ENCODE measurements around the gene COMMD10.
"Not testable (repeated sequence)": the region's sequence is repeated elsewhere in the genome, so short reads cannot be mapped to it uniquely, and the experiment has no call there.

The COMMD10 gene

DNA sequence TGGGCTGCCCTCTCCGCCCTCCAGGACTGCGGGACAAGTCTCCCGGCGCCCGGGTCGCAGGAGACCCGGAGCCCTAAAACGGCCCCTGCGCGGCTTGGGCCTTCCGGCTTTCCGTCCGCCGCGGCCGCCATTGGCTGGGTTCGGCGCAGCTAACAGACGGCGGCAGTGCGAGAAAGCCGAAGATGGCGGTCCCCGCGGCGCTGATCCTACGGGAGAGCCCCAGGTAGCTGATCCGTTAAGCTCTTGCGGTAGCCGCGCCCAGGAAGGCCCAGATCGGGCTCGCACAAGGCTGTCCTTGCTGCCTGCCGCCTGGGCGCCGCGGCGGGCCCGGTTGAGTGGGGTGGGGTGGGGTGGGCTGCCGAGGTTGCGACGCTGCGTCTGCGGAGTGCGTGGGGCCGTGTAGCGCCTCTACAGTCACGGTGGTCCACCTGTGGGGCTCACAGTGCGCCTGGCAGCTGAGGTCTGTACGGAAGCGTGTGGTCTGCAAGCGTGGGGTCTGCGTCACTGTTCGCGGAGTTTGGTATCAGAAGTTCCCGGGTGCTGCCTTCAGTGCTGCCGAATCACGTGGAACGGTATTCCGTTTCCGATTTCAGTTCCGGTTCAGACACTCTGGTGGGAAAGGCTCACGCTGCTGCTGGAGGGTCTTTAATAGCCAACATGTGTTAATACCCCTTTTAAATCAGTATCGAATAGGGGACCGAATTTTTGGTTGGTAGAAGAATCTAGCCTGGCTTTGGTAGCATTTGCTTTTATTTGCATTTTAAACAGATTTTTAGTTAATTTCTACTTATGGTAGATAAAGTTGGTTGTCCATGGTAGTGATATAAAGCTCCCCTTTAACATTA lies at the start of gene COMMD10:
COMMD10 (plus strand) TSS at position 155 of the 845 bp plus-strand sequence.
- peak; percentile 90 for DNase-seq (ENCODE audit: low spot score)

DNA sequence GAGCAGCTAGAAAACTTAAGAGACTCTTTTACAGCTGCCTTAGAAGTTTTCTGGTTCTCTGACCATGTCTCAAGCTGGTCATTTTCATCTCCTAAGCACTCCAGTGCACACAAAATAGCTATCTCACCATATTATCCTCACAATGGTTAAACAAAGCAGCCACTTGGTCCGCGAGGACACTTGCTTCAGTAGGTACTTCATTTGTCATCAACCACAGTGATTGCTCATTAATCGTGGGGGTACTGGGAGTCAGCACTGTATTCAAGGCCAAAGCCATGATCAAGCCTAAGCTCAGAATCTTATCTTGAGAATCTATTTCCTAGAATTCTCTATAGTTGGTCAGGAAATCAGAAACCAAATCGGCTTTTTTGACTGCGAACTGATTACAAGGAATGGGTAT lies 49.7 kb upstream of the COMMD10 start:
- peak; percentile 8 for DNase-seq (ENCODE audit: low spot score)

DNA sequence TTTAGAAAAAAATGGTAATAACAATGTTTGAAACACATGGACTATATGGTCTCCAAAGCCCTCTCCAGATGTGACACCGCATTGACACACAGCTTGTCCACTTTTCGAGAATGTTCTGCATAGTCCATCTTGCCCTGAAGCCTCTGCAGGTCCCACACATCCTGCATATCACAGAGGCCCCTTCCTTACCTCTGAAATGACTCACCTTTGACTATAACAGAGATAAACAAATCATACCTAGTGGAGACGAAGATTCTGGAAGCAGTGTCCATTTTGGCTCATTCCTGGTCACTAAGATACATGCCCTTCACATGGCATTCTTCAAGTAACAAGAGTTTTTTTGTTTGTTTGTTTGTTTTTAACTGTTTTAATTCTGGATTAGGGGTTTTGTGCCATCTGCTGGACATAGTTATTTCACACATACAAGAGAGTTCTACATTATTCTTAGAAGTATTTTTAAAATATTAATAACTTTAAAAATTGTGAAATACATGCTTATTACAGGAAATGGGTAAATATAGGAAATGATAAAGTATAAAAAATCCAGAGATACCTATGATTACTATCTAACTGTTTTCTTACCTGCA lies 47.5 kb upstream of the COMMD10 start:
- DNase-seq (ENCODE audit: low spot score) = no peak

DNA sequence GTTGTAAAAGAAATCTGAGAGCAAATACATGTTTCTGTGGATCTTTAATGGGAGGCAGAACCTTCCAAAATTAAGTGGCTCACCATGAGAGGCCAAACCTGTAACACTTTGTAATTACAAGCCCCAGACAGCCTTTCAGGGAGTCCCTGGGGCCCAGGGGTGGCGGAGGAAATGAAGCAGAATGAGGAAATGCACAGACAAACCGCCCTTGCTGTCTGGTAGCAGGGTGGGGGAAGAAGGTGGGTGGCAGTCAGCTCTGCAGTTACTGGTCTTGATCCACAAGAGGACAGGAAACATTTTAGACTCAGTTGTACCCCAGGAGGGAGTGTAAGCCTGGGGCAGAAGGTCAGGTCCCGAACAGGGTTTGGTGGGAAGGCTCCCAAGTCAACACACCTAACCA lies 46.0 kb upstream of the COMMD10 start:
- no peak for DNase-seq (ENCODE audit: low spot score)

DNA sequence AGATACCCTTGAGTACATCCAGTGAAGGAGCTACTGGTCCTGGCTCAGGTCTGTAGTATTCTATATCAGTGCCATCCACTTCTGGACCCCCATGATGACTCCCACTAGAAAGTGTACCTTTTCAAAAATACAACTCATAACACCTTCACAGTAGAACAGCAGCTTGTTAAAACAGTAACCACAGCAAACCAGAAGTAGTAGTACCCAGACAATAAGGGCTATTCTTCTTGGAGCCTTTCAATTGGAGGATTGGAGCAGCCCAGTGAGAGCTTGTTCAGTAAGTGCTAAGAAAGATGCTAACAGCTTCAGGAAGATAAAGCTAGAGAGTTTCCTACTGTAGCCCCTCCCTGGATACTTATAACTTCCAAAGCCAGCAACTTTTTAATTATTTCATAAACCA lies 42.5 kb upstream of the COMMD10 start:
- DNase-seq (ENCODE audit: low spot score) = no peak

DNA sequence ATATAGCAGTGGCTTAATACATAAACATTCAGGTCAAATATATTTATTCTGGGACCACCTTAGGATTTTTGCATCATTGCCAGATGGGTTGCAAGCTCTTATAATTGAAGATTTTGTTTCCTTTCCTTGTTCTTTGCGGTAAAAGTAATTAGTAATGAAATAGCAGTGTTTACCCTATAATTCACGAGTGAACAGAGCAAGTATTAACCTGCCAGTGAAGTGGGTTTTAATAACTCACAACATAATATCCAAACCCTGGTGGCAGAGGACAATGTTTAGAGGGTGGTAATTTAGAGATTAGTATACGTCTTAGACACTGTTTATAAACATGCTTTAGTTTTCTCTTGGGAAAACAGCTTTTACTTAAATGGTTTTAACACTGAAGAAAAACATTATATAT lies 40.8 kb upstream of the COMMD10 start:
- no peak for DNase-seq (ENCODE audit: low spot score)

DNA sequence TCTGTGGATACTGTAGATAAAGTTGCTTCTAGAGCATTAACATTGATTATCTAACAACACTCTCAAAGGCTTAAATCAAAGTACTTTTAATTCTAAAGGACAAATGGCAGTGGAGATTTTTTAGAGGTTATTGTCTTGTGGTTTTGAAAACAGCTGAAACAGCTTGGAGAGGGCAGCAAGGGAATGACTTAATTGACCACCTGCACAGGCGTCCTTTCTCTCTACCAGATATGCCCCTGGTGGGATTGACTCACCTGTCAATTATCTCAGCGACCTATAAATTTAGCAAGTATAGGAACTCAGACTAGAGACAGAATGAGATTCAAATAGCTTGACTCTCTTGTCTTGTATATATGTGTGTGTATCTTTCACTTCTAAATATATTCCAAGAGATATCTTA lies 39.0 kb upstream of the COMMD10 start:
- no peak for DNase-seq (ENCODE audit: low spot score)

DNA sequence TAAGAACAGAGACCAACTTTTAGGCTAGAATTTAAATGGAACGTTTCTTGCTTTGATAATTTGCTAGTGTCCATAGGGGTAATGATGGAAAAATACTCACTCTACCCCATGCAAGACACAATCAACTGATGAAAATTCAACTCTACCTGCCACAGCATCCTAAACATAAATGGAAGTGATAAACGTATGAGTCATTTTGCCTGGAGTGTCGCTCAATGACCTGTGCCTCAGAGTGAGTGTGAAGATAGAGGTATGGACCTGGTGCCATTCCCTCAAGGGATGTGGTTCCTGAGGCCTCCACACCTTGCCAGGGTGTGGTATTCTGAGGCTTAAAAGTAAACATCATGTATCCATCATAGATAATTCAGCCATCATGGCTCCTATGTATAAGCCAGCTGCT lies 38.6 kb upstream of the COMMD10 start:
- no peak for DNase-seq (ENCODE audit: low spot score)

DNA sequence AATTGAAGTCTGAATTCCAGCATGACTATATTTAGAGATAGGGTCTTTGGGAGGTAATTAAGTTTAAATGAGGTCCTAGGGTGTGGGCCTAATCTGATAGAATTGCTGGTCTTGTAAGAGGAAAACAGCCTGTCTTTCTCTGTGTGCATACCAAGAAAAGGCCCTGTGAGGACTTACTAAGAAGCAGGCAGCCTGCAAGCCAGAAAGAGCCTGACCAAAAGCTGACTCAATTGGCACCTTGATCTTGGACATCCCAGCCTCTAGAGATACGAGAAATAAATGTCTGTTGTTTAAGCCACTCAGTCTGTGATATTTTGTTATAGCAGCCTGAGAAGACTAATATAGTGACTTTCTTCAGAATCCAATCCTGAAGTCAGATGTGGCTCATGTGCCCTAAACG lies 38.0 kb upstream of the COMMD10 start:
- DNase-seq (ENCODE audit: low spot score) = no peak

DNA sequence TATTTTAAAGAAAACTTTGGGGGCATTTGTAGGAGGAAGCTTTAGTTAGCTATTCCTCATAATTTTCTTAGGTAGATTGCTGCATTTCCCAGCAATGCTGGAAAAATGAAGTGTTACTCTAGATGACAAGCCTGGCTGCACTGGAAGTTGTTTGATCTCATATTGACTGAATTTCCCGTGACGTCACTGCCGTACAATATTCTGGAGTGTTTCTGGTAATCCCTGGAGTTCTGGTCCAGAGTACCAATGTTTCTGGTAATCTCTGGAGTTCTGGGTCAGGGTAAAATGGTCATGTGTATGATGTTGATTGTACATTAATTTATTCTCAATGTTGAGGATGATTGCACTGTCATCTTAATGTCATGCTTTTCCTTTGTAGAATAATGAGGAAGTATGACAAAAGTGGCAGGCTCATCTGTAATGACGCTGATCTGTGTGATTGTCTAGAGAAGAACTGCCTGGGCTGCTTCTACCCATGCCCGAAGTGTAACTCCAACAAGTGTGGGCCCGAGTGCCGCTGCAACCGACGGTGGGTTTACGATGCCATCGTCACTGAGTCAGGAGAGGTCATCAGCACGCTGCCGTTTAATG lies 26.4 kb upstream of the COMMD10 start:
- no peak for DNase-seq (ENCODE audit: low spot score)

DNA sequence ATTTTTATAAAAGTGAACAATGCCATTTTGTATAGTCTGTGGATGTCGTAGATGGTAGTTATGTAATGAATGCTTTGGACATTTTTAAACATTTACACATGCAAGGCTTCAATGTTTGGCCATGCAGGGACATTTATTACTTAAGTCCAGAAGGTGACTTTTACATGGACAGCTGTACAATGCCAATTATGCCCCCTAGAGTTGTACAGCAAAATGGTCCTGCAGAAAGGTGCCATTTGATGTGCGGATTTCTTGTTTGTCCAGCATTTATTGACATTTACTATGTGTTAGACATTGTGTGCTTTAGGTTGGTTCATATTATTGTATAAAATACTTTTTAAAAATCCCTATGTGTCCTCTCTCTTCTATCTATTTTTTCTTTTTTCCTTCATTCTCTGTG lies 22.5 kb upstream of the COMMD10 start:
- no peak for DNase-seq (ENCODE audit: low spot score)

DNA sequence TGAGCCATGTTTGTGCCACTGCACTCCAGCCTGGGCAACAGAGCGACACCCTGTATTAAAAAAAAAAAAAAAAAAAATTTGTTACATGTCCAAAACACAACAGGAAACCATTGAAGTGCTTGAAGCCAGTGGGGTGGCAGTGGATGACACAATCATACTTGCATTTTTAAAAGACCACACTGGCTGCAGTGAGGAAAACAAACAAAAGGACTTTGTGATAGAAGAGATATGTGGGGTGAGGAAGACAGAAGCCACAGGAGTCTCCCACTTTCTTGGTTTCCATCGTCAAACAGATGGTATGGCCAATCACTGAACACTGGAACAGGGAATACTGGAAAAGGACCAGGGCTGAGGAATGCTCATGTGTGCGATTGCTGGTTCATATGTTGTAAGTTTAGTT lies 20.9 kb upstream of the COMMD10 start:
- DNase-seq (ENCODE audit: low spot score) = no peak

DNA sequence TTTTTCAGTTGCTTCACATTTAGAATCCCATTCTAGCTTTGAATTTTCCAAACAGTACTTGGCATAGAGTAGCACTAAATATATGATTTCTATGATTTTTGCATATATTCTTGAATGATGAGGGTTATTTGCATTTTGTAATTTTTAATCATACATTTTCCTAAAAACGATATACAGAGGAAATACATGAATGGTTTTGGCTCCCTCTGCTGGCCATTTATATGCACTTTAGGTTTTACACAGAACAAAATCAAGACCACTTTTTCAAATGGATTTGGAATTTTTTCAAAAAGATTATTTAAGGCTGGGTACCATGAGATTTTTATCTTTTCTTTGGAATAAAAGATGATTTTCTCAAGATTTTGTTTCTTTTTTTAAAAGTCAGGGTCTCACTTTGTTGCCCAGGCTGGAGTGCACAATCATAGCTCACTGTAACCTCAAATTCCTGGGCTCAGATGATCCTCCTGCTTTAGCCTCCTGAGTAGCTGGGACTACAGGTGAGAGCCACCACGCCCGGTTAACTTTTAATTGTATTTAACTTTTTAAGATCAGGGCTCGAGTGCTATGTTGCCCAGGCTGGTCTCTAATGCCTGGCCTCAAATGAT lies 16.7 kb upstream of the COMMD10 start:
- DNase-seq (ENCODE audit: low spot score) = peak; percentile 69

DNA sequence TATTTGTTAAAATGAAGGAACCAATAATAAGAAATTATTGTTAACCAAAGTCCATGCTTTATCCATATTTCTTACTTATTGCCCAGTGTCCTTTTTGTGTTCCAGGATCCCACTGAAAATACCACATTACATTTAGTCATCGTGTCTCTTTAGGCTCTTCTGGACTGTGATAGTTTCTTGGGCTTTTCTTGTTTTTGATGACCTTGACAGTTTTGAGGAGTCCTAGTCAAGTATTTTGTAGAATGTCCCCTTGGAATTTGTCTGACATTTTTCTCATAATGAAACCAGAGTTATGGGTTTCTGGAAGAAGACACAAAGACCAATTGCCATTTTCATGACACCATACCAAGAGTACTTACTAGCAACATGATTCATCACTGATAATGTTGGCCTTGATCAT lies 13.6 kb upstream of the COMMD10 start:
- DNase-seq (ENCODE audit: low spot score) = no peak

DNA sequence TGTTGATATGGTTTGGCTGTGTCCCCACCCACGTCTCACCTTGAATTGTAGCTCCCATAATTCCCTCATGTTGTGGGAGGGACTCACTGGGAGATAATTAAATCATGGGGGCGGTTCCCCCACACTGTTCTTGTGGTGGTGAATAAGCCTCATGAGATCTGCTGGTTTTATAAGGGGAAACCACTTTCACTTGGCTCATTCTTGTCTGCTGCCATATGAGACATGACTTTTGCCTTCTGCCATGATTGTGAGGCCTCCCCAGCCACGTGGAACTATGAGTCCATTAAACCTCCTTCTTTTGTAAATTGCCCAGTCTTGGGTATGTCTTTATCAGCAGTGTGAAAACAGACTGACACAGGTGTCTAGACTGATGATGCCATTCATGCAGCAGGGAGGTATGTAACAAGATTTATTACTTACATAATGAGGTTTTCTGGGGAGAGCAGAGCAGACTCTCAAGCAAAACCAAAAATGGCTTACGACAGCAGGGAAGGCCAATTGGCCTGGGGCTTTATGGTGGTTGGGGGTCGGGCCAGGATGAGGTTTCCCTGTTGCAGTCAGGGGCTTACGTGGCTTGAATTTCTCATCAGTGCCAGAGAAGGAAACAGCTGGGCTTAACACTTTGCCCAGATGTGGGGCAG lies 9.5 kb upstream of the COMMD10 start:
- no peak for DNase-seq (ENCODE audit: low spot score)

DNA sequence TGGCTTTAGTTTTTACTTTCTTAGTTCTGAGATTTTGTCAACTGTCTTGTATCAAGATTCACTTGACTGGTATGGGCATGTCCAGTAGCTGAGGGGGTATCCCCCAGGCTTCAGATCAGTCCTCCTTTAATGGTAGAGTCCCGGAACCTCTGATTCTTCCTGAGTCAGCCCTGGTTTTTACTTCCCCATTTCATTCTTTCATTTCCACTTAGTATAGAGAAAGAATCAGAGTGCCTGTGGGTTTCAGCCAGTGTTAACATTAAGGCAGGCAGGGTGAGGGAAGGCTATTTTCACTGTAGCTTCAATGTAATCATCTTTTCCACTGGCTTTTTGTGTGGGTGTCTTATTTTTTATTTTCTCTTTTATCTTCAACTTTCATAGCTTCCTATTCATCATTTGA lies 8.3 kb upstream of the COMMD10 start:
- no peak for DNase-seq (ENCODE audit: low spot score)

DNA sequence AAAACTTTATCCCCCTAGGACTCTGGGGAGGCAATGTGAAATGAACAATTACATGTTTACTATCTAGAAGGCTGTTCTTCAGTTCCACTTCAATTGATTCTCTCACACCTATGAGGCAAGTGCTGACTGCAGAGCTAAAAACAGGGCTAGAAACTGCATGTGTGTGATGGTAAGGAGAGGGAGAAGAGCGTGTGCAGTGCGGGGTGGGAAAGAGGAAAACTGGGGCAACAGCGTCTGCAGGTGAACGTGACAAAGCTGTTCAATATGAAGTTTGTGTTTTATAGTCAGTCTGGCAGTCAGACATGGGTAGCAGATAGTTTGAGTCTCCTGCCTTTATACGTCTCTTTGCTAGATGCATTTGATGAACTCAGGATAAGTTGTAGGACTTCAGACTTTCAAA lies 6.6 kb upstream of the COMMD10 start:
- DNase-seq (ENCODE audit: low spot score) = no peak

DNA sequence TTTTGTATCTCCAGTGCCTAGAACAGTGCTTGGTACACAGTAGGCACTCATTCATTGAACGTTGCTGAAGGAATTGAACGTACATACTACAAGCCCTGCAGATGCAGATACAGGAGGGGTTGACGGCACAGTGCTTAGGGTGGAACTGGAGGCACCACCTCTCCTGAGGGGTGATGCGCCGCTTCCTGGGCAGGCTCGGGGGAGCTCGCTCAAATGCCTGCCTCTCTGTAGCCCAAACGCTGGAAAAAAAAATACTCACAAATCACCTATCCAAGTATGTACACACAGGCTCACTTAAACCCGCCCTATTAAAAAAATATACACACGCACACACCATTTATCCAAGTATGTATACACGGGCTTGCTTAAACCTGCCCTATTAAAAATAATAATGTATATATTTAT lies 536 bp upstream of the COMMD10 start:
- peak; percentile 70 for DNase-seq (ENCODE audit: low spot score)

DNA sequence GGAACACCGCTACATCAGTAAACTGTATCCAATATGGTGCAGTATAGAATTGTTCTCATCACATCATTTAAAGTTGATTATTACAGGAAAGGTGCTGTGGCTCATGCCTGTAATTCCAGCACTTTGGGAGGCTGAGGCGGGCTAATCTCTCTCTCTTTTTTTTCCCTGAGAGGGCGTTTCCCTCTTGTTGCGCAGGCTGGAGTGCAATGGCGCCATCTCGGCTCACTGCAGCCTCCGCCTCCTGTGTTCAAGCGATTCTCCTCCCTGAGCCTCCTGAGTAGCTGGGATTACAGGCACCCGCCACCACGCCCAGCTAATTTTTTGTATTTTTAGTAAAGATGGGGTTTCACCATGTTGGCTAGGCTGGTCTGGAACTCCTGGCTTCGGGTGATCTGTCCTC lies 1.5 kb downstream of the COMMD10 start:
- not testable (repeated sequence) for DNase-seq (ENCODE audit: low spot score)

DNA sequence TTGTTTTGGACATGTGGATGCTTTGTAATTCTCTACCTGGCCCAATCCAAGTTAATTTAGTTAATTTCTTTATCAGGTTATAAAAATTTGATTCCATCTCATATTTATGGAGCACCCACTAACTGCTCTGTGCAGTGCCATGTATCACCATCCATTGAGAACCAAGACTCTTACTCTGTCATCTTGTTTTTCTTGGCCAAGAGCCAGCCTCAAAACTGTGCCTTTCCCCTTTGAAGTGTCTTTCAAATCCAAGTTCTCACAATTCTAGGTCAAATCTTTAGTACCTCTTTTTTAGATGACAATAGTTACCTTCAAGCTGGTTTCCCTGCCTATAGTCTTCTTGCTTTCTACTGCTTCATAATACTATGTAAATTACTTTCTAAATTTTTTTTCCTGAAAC lies 3.2 kb downstream of the COMMD10 start:
- no peak for DNase-seq (ENCODE audit: low spot score)

DNA sequence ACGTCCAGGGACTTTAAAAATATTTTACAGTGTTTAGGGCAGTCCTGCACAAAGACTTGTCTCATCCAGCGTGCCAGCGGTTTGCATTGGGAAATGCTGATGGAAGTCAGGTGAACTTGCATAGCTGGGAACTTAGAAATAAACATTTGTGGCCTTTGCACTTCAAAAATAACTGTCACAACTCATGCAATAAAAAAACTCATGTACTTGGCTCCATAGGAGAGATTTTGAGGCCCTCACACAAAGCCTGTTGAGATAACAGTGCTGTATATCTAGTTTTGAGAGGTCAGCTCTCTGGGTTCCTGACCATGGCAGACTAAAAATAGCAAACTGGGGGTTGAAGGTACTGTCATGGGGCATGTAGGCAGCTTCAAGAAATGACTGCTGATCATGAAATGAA lies 5.5 kb downstream of the COMMD10 start:
- no peak for DNase-seq (ENCODE audit: low spot score)

DNA sequence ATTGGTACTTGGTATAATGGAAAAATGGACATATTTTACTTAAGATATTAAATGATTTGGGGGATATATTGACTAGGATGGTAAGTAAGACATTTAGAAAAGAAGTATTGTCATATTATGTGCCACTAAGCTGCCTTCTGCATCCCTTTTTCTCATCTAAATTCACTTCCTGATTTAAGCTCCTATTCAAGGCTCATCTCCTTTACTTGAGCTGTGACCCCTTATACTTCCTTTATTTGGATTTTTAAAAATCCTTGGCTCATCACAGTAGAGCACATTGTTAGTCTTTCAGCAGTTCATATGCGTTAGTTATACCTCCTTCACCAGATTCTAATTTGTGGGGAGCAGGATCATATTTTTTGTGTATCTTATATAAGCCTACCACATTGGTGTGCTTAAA lies 6.6 kb downstream of the COMMD10 start:
- DNase-seq (ENCODE audit: low spot score) = no peak

DNA sequence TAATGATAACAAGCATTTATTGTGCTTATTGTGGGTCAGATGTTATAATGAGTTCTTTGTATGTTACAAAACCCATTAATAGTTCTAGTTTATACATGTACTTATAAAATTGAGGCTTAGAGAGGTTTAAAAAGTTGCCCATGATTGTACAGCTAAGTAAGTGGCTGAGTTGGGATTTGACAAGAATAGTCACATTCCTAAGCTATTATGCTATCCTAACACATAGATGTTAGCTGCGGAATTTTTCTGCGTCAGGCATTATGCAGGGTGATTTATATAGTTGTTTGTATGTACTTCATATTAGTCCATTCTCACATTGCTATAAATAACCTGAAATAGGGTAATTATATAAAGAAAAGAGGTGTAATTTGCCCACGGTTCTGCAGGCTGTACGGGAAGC lies 12.5 kb downstream of the COMMD10 start:
- no peak for DNase-seq (ENCODE audit: low spot score)
